Measurements from ENCODE around the gene KRT1. TPM values are rescaled to one million over a fixed set of nuclear protein-coding genes. Genes with fewer than 3 reads are reported as not detected.
A peak's percentile ranks its signal among the peaks of the same experiment; 100 is the strongest.

The KRT1 gene
- total and polyA plus RNA-seq, 3 experiments from 2014 or later = 3.4 TPM; not detected in 2

GRCh38 chr12:52630008-52630500 lies 50.2 kb downstream of the KRT1 start:
- ChIA-PET POLR2A (no interaction called here), CTCF (no interaction called here)
- Histone ChIP-seq H3K4me3 (ENCODE audit: low read length) (peak overlapping the region; percentile 13), H3K4me1 (ENCODE audit: insufficient read depth, low read length) (peaks cover 54% of the 10 kb centered on the region), H3K9me3 (ENCODE audit: low read length) (no peaks in the 10 kb centered on the region), H3K27ac (ENCODE audit: low read depth, low read length) (no peak overlapping the region), H3K36me3 (ENCODE audit: insufficient read depth, low read length) (no peaks in the 10 kb centered on the region), H3K27me3 (ENCODE audit: insufficient read depth, low read length, poor library complexity, severe bottlenecking) (no peaks in the 10 kb centered on the region)
- Mint-ChIP-seq H3K4me1 (peaks cover 41 to 44% (median 41%) of the 10 kb centered on the region in 3 donors), H3K4me3 (peak overlapping the region in 1 of 7 donors; percentile 1), H3K36me3 (peaks cover 0 to 3% (median 0%) of the 10 kb centered on the region in 3 donors), H3K27ac (peak overlapping the region in 1 of 8 donors; percentile 49), H3K9me3 (no peaks in the 10 kb centered on the region), H3K27me3 (peaks cover 2 to 3% of the 10 kb centered on the region in 2 donors)
- DNase-seq = no peak

- Histone ChIP-seq H3K4me1 (ENCODE audit: insufficient read depth, low read length) (peaks cover 51% of the 10 kb centered on the region), H3K9me3 (ENCODE audit: low read length) (no peaks in the 10 kb centered on the region), H3K27ac (ENCODE audit: low read depth, low read length) (no peak overlapping the region), H3K36me3 (ENCODE audit: insufficient read depth, low read length) (no peaks in the 10 kb centered on the region), H3K4me3 (ENCODE audit: low read length) (no peak overlapping the region), H3K27me3 (ENCODE audit: insufficient read depth, low read length, poor library complexity, severe bottlenecking) (no peaks in the 10 kb centered on the region)
- Mint-ChIP-seq H3K27ac (peak overlapping the region in 4 of 8 donors; percentile 13 to 49 (median 24)), H3K9me3 (no peaks in the 10 kb centered on the region), H3K36me3 (peaks cover 0 to 3% (median 0%) of the 10 kb centered on the region in 3 donors), H3K27me3 (peaks cover 3% of the 10 kb centered on the region in 2 donors), H3K4me1 (peaks cover 40 to 41% (median 40%) of the 10 kb centered on the region in 3 donors), H3K4me3 (peak overlapping the region in 1 of 7 donors; percentile 1)
- ChIA-PET POLR2A (no interaction called here), CTCF (no interaction called here)
- DNase-seq = no peak
Observed at GRCh38 chr12:52629281-52630007, 50.8 kb downstream of the KRT1 start.

- Mint-ChIP-seq H3K4me3 (no peak overlapping the region), H3K4me1 (peaks cover 34 to 35% (median 35%) of the 10 kb centered on the region in 3 donors), H3K36me3 (peaks cover 0 to 3% (median 0%) of the 10 kb centered on the region in 3 donors), H3K27me3 (peaks cover 3% of the 10 kb centered on the region in 2 donors), H3K27ac (no peak overlapping the region), H3K9me3 (no peaks in the 10 kb centered on the region)
- DNase-seq = no peak
- no peak overlapping the region for H3K4me3 ChIP-seq (ENCODE audit: low read length)
- no peaks in the 10 kb centered on the region for H3K9me3 ChIP-seq (ENCODE audit: low read length)
- POLR2A ChIA-PET = no interaction called here
- H3K36me3 ChIP-seq (ENCODE audit: insufficient read depth, low read length) = no peaks in the 10 kb centered on the region
- H3K4me1 ChIP-seq (ENCODE audit: insufficient read depth, low read length) = peaks cover 45% of the 10 kb centered on the region
- CTCF ChIA-PET = no interaction called here
- no peaks in the 10 kb centered on the region for H3K27me3 ChIP-seq (ENCODE audit: insufficient read depth, low read length, poor library complexity, severe bottlenecking)
- H3K27ac ChIP-seq (ENCODE audit: low read depth, low read length) = no peak overlapping the region
Observed at GRCh38 chr12:52628841-52629240, 51.4 kb downstream of the KRT1 start.

- Histone ChIP-seq H3K9me3 (ENCODE audit: low read length) (no peaks in the 10 kb centered on the region), H3K27ac (ENCODE audit: low read depth, low read length) (no peak overlapping the region), H3K27me3 (ENCODE audit: insufficient read depth, low read length, poor library complexity, severe bottlenecking) (no peaks in the 10 kb centered on the region), H3K4me3 (ENCODE audit: low read length) (no peak overlapping the region), H3K36me3 (ENCODE audit: insufficient read depth, low read length) (no peaks in the 10 kb centered on the region), H3K4me1 (ENCODE audit: insufficient read depth, low read length) (peaks cover 37% of the 10 kb centered on the region)
- POLR2A ChIA-PET = no interaction called here
- no peak overlapping the region for H3K4me3 Mint-ChIP-seq
- H3K27me3 Mint-ChIP-seq = peaks cover 3% of the 10 kb centered on the region in 2 donors
- peaks cover 0 to 3% (median 0%) of the 10 kb centered on the region in 3 donors for H3K36me3 Mint-ChIP-seq
- no peak for DNase-seq
- CTCF ChIA-PET = no interaction called here
- peaks cover 26 to 29% (median 28%) of the 10 kb centered on the region in 3 donors for H3K4me1 Mint-ChIP-seq
- peak overlapping the region in 4 of 8 donors; percentile 2 to 80 (median 50) for H3K27ac Mint-ChIP-seq
- H3K9me3 Mint-ChIP-seq = no peaks in the 10 kb centered on the region
Observed at GRCh38 chr12:52628111-52628507, 52.1 kb downstream of the KRT1 start.

GRCh38 chr12:52627395-52628110 lies 52.7 kb downstream of the KRT1 start:
- DNase-seq = no peak
- peaks cover 32% of the 10 kb centered on the region for H3K4me1 ChIP-seq (ENCODE audit: insufficient read depth, low read length)
- Mint-ChIP-seq H3K36me3 (peaks cover 0 to 3% (median 0%) of the 10 kb centered on the region in 3 donors), H3K27ac (no peak overlapping the region), H3K4me1 (peaks cover 22 to 28% (median 23%) of the 10 kb centered on the region in 3 donors), H3K4me3 (no peak overlapping the region), H3K27me3 (peaks cover 6 to 7% of the 10 kb centered on the region in 2 donors), H3K9me3 (no peaks in the 10 kb centered on the region)
- no peak overlapping the region for H3K4me3 ChIP-seq (ENCODE audit: low read length)
- H3K27me3 ChIP-seq (ENCODE audit: insufficient read depth, low read length, poor library complexity, severe bottlenecking) = no peaks in the 10 kb centered on the region
- H3K9me3 ChIP-seq (ENCODE audit: low read length) = no peaks in the 10 kb centered on the region
- no peak overlapping the region for H3K27ac ChIP-seq (ENCODE audit: low read depth, low read length)
- H3K36me3 ChIP-seq (ENCODE audit: insufficient read depth, low read length) = no peaks in the 10 kb centered on the region
- CTCF ChIA-PET = no interaction called here
- POLR2A ChIA-PET = no interaction called here

Other genes with a start within 250 kb of the KRT1 start
- gene KRT75, start 246.0 kb downstream of the KRT1 start, total RNA-seq = not detected
- gene KRT75, start 246.0 kb downstream of the KRT1 start, polyA plus RNA-seq = not detected
- not detected for gene KRT6B, start 228.3 kb downstream of the KRT1 start, total RNA-seq
- gene KRT6B, start 228.3 kb downstream of the KRT1 start, polyA plus RNA-seq = not detected
- gene KRT6C, start 206.6 kb downstream of the KRT1 start, total RNA-seq = not detected
- not detected for gene KRT6C, start 206.6 kb downstream of the KRT1 start, polyA plus RNA-seq
- not detected for gene KRT6A, start 187.2 kb downstream of the KRT1 start, total RNA-seq
- not detected for gene KRT6A, start 187.2 kb downstream of the KRT1 start, polyA plus RNA-seq
- not detected for gene KRT5, start 160.0 kb downstream of the KRT1 start, total RNA-seq
- gene KRT5, start 160.0 kb downstream of the KRT1 start, polyA plus RNA-seq = not detected
- gene KRT71, start 127.3 kb downstream of the KRT1 start, total RNA-seq = not detected
- not detected for gene KRT71, start 127.3 kb downstream of the KRT1 start, polyA plus RNA-seq
- not detected for gene KRT74, start 106.6 kb downstream of the KRT1 start, total RNA-seq
- gene KRT74, start 106.6 kb downstream of the KRT1 start, polyA plus RNA-seq = not detected
- not detected for gene KRT72, start 78.9 kb downstream of the KRT1 start, total RNA-seq
- gene KRT72, start 78.9 kb downstream of the KRT1 start, polyA plus RNA-seq = not detected
- under 1 TPM in 1 of 2 experiments, not detected in 1; 0.13 TPM for gene KRT73, start 61.8 kb downstream of the KRT1 start, total RNA-seq
- gene KRT73, start 61.8 kb downstream of the KRT1 start, polyA plus RNA-seq = 0.24 TPM
- gene KRT2, start 28.2 kb downstream of the KRT1 start, total RNA-seq = not detected
- gene KRT2, start 28.2 kb downstream of the KRT1 start, polyA plus RNA-seq = 0.16 TPM
- gene KRT77, start 23.1 kb upstream of the KRT1 start, total RNA-seq = not detected
- gene KRT77, start 23.1 kb upstream of the KRT1 start, polyA plus RNA-seq = not detected
- gene KRT76, start 96.9 kb upstream of the KRT1 start, total RNA-seq = not detected
- gene KRT76, start 96.9 kb upstream of the KRT1 start, polyA plus RNA-seq = not detected
- gene KRT3, start 115.7 kb upstream of the KRT1 start, total RNA-seq = not detected
- not detected for gene KRT3, start 115.7 kb upstream of the KRT1 start, polyA plus RNA-seq
- not detected for gene KRT4, start 133.7 kb upstream of the KRT1 start, total RNA-seq
- not detected for gene KRT4, start 133.7 kb upstream of the KRT1 start, polyA plus RNA-seq
- not detected for gene KRT79, start 153.9 kb upstream of the KRT1 start, total RNA-seq
- not detected for gene KRT79, start 153.9 kb upstream of the KRT1 start, polyA plus RNA-seq
- not detected for gene KRT78, start 168.6 kb upstream of the KRT1 start, total RNA-seq
- gene KRT78, start 168.6 kb upstream of the KRT1 start, polyA plus RNA-seq = not detected
- under 1 TPM in 1 of 2 experiments, not detected in 1; 0.46 TPM for gene KRT8, start 224.7 kb upstream of the KRT1 start, total RNA-seq
- 1.0 TPM for gene KRT8, start 224.7 kb upstream of the KRT1 start, polyA plus RNA-seq